Measurements from ENCODE around the gene TOMT. TPM values are rescaled to one million over a fixed set of nuclear protein-coding genes. Genes with fewer than 3 reads are reported as not detected.

TOMT gene
- total RNA-seq, 4 donors from 2014 or later, result not detected

DNA sequence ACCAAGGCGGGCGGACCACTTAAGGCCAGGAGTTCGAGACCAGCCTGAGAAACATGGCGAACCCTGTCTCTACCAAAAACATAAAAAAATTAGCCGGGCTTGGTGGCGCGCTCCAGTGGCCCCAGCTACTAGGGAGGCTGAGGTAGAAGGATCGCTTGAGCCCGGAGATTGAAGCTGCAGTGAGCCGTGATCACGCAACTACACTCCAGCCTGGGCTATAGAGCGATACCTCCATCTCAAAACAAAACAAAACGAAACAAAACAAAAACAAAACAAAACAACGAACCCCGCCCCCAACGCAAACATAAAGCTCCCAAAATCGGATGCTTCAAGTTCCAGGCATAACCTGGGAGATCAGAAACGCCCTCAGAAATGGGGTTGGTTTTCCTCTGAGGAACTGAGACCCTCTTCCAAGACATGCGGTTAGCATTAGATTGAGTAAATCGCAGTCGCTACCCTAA lies 24.5 kb upstream of the TOMT start:
- H3K9me3 ChIP-seq, result no peaks in the 10 kb centered on the region
- no peak for DNase-seq (ENCODE audit: low spot score in 2 of 2)
- no peaks in the 10 kb centered on the region for H3K27me3 ChIP-seq
- H3K4me3 ChIP-seq, result peak overlapping the region; percentile 45 to 95 (median 68)
- H3K36me3 ChIP-seq, result peaks cover 0 to 9% (median 0%) of the 10 kb centered on the region in 3 donors
- TF ChIP-seq EP300 (IDR thresholded peaks at IDR 0.05) (no peak), POLR2A (IDR thresholded peaks at IDR 0.05) (no peak)
- TF ChIP-seq, protein P1, sequence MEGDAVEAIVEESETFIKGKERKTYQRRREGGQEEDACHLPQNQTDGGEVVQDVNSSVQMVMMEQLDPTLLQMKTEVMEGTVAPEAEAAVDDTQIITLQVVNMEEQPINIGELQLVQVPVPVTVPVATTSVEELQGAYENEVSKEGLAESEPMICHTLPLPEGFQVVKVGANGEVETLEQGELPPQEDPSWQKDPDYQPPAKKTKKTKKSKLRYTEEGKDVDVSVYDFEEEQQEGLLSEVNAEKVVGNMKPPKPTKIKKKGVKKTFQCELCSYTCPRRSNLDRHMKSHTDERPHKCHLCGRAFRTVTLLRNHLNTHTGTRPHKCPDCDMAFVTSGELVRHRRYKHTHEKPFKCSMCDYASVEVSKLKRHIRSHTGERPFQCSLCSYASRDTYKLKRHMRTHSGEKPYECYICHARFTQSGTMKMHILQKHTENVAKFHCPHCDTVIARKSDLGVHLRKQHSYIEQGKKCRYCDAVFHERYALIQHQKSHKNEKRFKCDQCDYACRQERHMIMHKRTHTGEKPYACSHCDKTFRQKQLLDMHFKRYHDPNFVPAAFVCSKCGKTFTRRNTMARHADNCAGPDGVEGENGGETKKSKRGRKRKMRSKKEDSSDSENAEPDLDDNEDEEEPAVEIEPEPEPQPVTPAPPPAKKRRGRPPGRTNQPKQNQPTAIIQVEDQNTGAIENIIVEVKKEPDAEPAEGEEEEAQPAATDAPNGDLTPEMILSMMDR (IDR thresholded peaks at IDR 0.05), result no peak
- WGBS, 2 donors, result 76 to 79% methylated on average over 21 of the region's 21 CpGs
- H3K27ac ChIP-seq, result peak overlapping the region; percentile 65 to 95 (median 92)
- peaks cover 0 to 30% (median 11%) of the 10 kb centered on the region in 4 donors for H3K4me1 ChIP-seq

DNA sequence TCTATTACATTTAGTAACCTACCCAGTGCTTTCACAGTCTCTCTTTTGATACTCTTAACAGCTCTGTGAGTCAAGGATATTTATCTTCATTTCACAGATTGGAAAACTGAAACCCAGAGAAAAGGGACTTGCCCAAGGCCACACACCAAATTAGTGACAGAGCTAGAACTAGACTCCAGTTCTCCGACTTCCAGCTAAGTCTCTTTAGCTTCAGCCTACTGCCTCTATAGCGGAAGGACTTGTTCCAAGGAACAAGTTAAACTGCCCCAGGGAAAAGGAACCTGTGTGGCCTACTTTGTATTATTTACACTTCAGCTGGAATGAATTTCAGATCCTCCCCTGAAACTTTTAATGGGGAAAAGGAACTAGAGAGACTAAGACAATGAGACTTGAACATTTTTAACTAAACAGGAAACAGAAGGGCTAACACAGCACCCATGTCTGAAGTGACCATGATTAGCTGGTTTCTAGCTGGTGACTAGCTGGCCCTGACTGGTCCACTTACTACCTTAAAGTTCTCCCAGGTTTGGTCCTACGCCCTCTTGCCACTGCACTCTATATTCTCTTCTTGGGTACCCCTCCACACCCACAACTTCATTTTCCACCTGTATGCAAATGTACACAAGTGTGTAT lies 23.8 kb upstream of the TOMT start:
- TF ChIP-seq EP300 (IDR thresholded peaks at IDR 0.05), result no peak
- H3K9me3 ChIP-seq, result no peaks in the 10 kb centered on the region
- DNase-seq (ENCODE audit: low spot score in 2 of 2), result no peak
- WGBS, 2 donors, result 91 to 93% methylated on average over 3 of the region's 3 CpGs
- peaks cover 0 to 8% (median 0%) of the 10 kb centered on the region in 3 donors for H3K36me3 ChIP-seq
- peak overlapping the region in 3 of 4 donors; percentile 92 to 95 (median 93) for H3K27ac ChIP-seq
- H3K4me3 ChIP-seq, result no peak overlapping the region
- H3K4me1 ChIP-seq, result peaks cover 0 to 30% (median 11%) of the 10 kb centered on the region in 4 donors
- H3K27me3 ChIP-seq, result no peaks in the 10 kb centered on the region

DNA sequence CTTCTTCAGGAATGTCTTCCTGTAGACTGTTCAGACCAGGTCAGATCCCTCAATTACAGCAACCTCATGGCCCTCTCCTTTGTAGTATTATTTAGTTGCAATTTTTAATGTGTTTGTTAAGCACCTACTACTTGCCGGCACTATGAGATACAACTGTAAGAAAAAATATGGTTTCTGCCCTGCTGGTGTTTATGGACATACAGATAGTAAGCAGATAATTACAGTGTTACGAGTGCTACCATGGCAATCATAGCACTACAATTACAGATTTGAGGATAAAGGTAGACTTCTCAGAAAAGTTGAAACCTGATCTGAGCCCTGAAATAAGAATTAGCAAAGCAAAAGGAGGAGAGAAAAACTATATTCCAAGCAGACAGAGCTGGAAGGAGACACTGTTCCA lies 22.3 kb upstream of the TOMT start:
- Histone ChIP-seq H3K9me3 (no peaks in the 10 kb centered on the region), H3K27me3 (no peaks in the 10 kb centered on the region), H3K27ac (no peak overlapping the region), H3K4me3 (no peak overlapping the region), H3K4me1 (peaks cover 0 to 25% (median 11%) of the 10 kb centered on the region in 4 donors), H3K36me3 (peaks cover 0 to 16% (median 0%) of the 10 kb centered on the region in 3 donors)
- no peak for DNase-seq (ENCODE audit: low spot score in 2 of 2)
- TF ChIP-seq POLR2A (IDR thresholded peaks at IDR 0.05), result no peak
- WGBS, 2 donors, result 91 to 98% methylated on average over 2 of the region's 2 CpGs

DNA sequence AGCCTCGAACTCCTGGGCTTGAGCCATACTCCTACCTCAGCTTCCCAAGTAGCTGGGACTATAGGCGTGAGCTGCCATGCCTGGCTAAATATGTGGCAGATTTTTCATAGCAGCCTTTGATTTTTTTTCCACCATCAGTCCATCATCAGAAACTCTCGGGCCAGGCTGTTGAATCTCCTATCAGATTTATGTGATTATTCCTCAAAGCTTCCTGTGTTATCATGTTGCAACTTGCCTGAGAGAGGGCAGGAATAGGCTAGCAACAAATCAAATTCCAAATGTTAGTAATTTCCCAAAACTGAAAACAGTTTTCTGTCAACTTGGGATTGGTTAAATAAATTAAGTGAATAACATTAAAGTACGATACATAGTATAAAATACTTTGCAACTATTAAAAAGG lies 21.6 kb upstream of the TOMT start:
- Histone ChIP-seq H3K9me3 (no peaks in the 10 kb centered on the region), H3K27ac (no peak overlapping the region), H3K4me3 (no peak overlapping the region), H3K36me3 (peaks cover 0 to 23% (median 0%) of the 10 kb centered on the region in 3 donors), H3K27me3 (no peaks in the 10 kb centered on the region), H3K4me1 (peaks cover 0 to 18% (median 9%) of the 10 kb centered on the region in 4 donors)
- 85 to 90% methylated on average over 4 of the region's 4 CpGs for WGBS, 2 donors
- TF ChIP-seq POLR2A (IDR thresholded peaks at IDR 0.05), result no peak
- TF ChIP-seq, protein P1 (IDR thresholded peaks at IDR 0.05), result no peak
- no peak for TF ChIP-seq EP300 (IDR thresholded peaks at IDR 0.05)
- DNase-seq (ENCODE audit: low spot score in 2 of 2), result no peak

DNA sequence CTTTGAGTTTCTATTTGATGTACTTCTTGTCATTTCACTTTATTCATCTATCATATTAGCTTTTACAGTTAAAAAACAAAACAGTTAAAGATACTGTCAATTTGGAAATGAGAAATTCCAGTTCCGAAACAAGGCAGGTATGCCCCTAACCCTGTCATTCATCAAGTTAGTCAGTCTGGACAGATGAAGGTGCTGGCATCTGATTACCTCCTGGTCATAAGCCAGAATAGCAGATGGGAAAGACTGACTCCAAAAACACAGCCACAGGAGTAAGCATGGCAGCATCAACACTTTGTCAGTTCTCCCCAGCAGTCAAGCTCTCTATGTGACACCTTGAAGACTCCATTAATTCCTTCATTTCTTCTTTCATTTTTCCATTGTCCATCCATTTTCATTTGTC lies 20.8 kb upstream of the TOMT start:
- Histone ChIP-seq H3K4me1 (peaks cover 0 to 9% (median 4%) of the 10 kb centered on the region in 4 donors), H3K27me3 (no peaks in the 10 kb centered on the region), H3K4me3 (no peak overlapping the region), H3K36me3 (peaks cover 0 to 32% (median 0%) of the 10 kb centered on the region in 3 donors), H3K9me3 (no peaks in the 10 kb centered on the region), H3K27ac (peak overlapping the region in 2 of 4 donors; percentile 13 to 22)
- WGBS, 2 donors, result 77 to 100% methylated on average over 1 of the region's 1 CpG
- TF ChIP-seq EP300 (IDR thresholded peaks at IDR 0.05), result no peak
- TF ChIP-seq POLR2A (IDR thresholded peaks at IDR 0.05), result no peak
- TF ChIP-seq, protein P1 (IDR thresholded peaks at IDR 0.05), result no peak
- no peak for DNase-seq (ENCODE audit: low spot score in 2 of 2)

DNA sequence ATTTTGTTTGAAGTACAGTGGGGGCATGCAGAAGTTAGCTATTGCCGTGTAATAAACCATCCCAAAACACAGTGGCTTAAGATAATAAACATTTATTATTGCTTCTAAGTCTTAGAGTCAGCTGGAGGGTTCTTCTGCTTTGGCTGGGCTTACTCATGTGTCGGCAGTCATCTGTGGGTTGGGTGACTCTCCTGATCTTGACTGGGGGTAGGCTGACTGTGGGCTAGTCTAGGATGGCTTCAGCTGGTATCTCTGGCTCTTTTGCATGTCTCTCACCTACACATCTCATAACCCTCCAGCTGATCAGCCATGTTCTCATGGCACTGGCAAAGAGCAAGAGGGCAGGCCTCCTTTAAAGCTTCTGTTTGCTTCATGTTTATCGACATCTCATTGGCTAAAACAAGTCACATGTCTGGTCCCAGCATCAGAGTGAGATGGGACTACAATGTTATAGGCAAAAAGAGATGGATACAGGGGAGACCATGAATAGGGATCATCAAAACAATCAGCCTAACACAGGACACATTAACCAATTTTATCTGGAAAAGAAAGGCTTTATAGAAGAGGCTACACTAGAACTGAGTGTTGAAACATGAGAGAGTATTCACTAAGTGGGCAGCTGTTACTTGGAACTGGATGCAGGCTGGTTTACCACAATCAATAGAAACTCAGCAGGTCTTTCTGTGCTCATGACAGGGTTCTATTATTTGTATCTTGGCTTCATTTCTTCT lies 19.9 kb upstream of the TOMT start:
- no peak for TF ChIP-seq EP300 (IDR thresholded peaks at IDR 0.05)
- TF ChIP-seq, protein P1 (IDR thresholded peaks at IDR 0.05), result no peak
- TF ChIP-seq POLR2A (IDR thresholded peaks at IDR 0.05), result no peak
- 85 to 86% methylated on average over 3 of the region's 3 CpGs for whole genome bisulfite sequencing, 2 donors

More for the DNA sequence above, 19.9 kb upstream of the TOMT start:
- Histone ChIP-seq H3K27ac (peak overlapping the region in 3 of 4 donors; percentile 13 to 45 (median 22)), H3K4me1 (peaks cover 0 to 11% (median 5%) of the 10 kb centered on the region in 4 donors), H3K9me3 (no peaks in the 10 kb centered on the region), H3K36me3 (peaks cover 0 to 37% (median 0%) of the 10 kb centered on the region in 3 donors), H3K27me3 (no peaks in the 10 kb centered on the region), H3K4me3 (no peak overlapping the region)
- DNase-seq (ENCODE audit: low spot score in 2 of 2), result no peak
